ENCODE results near the gene SHANK3.

Gene SHANK3

DNA sequence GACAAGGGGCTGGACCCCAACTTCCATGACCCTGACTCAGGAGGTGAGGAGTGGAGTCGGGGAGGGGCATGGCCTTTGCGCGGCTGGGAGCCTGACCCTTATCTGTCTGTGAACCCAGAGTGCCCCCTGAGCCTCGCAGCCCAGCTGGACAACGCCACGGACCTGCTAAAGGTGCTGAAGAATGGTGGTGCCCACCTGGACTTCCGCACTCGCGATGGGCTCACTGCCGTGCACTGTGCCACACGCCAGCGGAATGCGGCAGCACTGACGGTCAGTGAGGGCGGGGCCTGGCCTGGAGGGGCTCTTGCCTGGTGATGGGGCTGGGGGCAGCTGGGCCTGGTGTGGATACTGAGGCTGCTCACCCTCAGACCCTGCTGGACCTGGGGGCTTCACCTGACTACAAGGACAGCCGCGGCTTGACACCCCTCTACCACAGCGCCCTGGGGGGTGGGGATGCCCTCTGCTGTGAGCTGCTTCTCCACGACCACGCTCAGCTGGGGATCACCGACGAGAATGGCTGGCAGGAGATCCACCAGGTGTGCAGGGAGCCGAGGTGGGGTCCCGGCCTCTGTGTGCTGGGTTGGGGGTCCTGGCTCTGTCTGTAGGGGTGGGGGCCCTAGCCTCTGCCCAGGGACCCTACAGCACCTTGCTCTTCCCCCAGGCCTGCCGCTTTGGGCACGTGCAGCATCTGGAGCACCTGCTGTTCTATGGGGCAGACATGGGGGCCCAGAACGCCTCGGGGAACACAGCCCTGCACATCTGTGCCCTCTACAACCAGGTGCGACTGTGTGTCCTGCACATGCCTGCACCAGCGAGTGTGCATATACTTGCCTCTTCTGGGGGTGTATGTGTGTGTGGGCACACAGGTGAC lies 6.3 kb downstream of the SHANK3 start:
- DNase-seq = no peak

GRCh38 chr22:50683086-50683993 lies 10.7 kb downstream of the SHANK3 start:
- DNase-seq = no peak

DNA sequence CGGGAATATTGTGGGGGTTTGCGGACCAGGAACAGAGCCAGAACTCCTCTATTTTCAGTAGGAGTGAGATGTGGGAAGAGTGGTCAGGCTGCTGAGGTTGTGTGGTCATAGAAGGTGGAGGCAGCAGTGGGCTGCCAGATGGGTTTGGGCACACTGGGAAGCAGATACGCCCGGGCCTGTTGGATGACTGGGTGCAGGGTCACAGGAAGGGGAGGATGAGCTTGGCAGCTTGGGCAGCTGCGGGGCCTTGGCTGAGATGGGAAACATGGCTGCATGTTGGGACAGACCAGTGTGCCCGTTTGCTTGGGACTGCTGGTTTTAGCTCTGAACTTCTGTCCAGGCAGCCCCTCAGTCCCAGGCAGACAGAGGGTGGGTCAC lies 11.4 kb downstream of the SHANK3 start:
- DNase-seq = no peak

DNA sequence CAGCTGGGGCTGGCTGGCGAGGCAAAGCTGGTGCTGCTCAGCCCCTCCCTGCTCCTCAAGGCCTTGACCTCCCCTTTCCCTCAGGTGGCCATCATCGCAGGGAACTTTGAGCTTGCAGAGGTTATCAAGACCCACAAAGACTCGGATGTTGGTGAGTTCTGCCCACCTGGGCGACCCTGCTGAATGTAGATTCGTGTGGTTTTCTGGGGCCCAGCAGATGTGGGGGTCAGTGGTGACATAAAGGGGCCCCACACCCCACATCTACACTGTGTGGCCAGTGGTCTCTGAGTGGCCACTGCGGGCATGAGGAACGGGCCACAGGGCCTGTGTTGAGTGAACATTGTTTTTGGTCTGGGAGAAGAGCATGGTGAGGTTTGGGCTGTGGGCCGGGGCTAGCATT lies 11.9 kb downstream of the SHANK3 start:
- no peak for DNase-seq

- DNase-seq = no peak
These were observed 12.4 kb downstream of the SHANK3 start for GRCh38 chr22:50684986-50685385.

- no peak for DNase-seq
These were observed 14.2 kb downstream of the SHANK3 start for GRCh38 chr22:50686794-50687193.

DNA sequence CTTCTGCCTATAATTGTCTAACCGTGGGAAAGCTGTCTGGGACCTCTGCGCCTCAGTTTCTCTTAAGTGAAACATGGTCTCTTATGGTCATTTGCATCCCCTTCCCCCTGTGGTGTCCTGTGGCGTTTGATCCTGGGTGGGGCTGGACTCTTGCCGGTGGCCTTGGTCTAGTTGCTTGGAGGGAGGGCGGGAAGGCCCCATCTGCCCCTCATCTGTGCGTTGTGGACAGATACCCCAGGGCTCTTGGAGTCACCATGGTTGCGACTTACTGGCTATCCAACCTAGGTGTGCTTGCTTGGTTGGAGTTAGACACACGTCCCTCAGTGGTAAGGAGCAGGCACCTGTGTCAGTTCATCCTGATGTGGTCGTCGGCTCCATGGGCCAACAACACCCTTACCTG lies 15.2 kb downstream of the SHANK3 start:
- DNase-seq = no peak

GRCh38 chr22:50688448-50688847 lies 15.8 kb downstream of the SHANK3 start:
- DNase-seq = no peak

DNA sequence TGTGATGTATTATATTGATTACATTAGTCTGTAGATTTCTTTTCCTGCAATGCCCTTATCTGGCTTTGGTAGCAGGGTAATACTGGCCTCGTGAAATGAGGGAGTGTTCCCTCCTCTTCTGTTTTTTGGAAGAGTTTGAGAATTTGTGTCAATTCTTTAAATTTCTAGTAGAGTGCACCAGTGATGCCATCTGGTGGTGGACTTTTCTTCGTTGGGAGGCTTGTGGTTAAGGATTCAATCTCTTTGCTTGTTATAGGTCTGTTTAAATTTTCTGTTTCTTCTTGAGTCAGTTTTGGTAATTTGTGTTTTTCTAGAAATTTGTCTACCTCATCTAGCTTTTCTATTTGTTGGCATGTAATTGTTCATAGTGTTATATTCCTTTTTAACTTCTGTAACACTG lies 18.9 kb downstream of the SHANK3 start:
- no peak for DNase-seq

DNA sequence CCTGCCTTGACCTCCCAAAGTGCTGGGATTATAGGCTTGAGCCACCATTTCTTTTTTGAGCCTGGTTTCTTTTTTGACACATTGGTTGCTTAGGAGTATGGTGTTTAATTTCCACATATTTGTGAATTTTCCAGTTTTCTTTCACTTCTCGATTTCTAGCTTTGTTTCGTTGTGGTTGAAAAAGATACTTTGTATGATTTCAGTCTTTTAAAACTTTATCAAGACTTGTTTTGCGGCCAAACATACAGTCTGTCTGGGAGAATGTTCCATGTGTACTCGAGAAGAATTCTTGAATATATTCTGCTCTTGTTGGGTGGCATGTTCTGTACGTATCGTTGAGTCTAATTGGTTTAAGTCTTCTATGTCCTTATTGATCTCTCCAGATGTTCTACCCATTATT lies 20.8 kb downstream of the SHANK3 start:
- DNase-seq = no peak

GRCh38 chr22:50694099-50694605 lies 21.5 kb downstream of the SHANK3 start:
- no peak for DNase-seq

GRCh38 chr22:50694766-50695420 lies 22.3 kb downstream of the SHANK3 start:
- DNase-seq = no peak

GRCh38 chr22:50695421-50696250 lies 23.0 kb downstream of the SHANK3 start:
- DNase-seq = no peak

GRCh38 chr22:50696251-50696798 lies 23.7 kb downstream of the SHANK3 start:
- DNase-seq = no peak

GRCh38 chr22:50696799-50697561 lies 24.4 kb downstream of the SHANK3 start:
- no peak for DNase-seq

DNA sequence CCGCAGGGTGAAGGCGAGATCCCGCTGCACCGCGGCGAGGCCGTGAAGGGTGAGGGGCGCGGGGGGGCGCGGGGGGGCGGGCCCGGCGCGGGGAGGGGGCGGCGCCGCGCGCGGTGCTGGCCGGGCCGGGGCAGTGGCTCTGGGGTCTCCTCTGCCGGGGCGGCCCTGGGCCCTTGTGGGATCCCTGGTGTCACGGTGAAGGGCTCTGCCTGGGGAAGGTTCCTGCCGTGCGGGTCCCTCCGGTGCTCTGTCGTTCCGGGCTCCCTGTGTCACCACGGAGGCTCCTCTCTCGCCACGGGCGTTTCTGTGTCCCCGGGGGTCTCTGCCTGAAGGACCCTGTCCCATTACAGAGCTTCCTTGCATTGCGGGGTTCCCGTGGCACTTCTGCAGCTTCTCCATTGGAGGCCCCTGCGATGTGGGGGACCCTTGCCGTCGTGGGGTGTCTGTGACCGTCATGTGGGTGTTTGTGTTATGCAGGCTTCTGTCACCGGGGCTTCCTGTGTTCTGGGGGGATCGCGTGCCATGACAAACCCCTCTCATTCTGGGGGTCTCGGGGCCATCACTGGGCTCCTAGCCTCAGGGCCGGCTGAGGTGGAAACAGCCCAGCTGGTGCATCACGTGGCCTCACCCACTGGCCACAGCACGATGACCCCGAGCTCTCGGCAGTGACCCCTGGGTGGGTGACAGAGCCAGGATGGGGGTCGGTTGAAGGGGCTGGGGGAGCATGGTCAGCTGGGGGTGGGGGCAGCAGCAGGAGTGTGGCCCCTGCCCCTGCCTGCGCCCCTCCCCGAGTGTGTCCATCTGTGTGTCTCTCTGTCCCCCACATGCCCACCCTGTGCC lies 25.3 kb downstream of the SHANK3 start:
- DNase-seq = no peak

GRCh38 chr22:50698546-50698945 lies 25.9 kb downstream of the SHANK3 start:
- DNase-seq = no peak

DNA sequence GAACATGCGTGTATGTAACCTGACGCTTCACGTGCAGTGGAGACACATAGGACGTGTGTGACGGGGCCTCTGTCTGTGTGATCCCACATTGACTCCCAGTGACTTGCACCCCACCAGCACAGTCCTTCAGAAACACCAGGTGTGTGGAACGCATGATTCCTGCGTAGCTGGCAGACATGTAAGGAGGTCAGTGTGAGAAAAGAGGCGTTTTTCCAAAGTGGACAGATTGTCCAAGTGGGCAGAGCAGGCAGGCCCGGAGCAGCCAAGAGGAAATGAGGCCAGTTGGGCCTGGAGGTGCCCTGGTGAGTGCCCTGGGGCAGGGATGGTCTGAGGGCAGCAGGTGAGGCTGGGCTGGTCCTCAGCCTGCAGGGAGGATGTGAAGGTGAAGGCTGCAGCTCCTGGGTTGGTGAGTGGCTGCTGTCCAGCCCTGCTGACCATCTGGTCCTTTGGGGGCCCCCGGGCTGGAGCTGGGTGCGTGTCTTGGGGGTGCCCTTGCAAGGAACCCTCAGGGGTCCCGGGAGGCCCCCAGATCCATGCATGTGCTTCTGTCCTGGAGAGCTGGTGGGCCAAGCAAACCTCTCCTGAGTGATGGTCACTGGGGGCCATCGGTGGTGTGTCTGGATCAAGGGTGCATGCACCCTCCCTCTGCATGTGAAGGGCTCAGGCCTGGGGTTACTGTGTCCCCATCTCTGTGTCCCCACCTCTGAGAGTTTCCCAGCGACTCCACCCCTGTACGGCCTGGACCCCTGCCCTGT lies 26.6 kb downstream of the SHANK3 start:
- no peak for DNase-seq

DNA sequence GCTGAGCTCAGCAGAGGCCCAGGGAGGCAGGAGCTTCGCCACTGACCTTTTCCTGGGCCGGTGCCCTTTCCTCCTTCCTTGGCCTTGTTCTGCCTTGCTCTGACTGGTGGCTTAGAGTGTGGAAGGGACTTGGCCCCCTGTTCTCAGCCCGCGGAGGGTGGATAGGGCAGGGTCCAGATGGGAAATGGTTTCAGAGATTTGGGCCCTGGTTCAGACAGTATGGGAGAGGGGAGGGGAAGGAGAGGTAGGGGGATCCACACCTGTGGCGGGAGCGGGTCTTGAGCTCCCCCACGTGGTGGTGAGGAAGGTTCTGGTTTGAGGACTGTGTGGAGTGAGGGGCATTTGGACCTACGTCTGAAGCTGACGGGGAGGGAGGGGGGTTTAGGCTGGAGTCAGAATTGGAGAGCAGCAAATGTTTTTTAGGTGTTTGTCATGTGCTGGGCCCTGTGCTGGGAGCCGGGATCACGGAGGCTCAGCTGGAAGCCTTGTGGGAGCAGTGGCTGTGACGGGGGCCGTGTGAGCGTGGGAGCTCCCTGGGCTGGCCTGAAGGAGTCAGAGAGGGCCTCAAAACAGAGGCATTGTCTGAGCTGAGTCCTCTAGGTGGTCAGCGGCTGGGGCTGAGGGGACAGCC lies 27.2 kb downstream of the SHANK3 start:
- no peak for DNase-seq

All from NCI-H510A (cell line).